HEK293 (cell line): Measurements from ENCODE around the gene AIF1L.

Experiments used
- CTCF ChIA-PET: fragments of 350-600 bp; formaldehyde crosslinking; extraction: SDS; loops from one replicate; lab custom pipeline; 2021; ENCODE audit warnings: antibody characterized with exemption; lab: Yijun Ruan, JAX
- POLR2A ChIA-PET: fragments of 300-600 bp; formaldehyde crosslinking; extraction: SDS; loops from one replicate; lab custom pipeline; 2020; ENCODE audit warnings: antibody characterized with exemption, inconsistent platforms; lab: Yijun Ruan, JAX
- H3K27ac ChIP-seq: fragments of 200-500 bp; sonication (Bioruptor generic); 2 replicates; pipeline ENCODE4 v1.5.1; 2014; ENCODE audit warnings: low read depth, low read length, control low read depth, inconsistent platforms; ENCODE audit errors: extremely low read depth
- H3K36me3 ChIP-seq, 2 experiments: fragments of 200-500 bp in 1 of 2; sonication (Bioruptor generic) in 1 of 2; 1 replicate in 1 of 2; 2 replicates in 1 of 2; pipeline ENCODE4 v1.5.1; 2014 to 2017; ENCODE audit warnings: inconsistent platforms in 2 of 2, low read length in 2 of 2; ENCODE audit not compliant: control insufficient read depth in 2 of 2, insufficient read depth in 1 of 2
- H3K4me1 ChIP-seq: fragments of 200-500 bp; sonication (Bioruptor generic); 2 replicates; pipeline ENCODE4 v1.5.1; 2014; ENCODE audit warnings: mild to moderate bottlenecking, low read length, inconsistent platforms; ENCODE audit not compliant: control insufficient read depth, insufficient read depth
- H3K4me3 ChIP-seq: 2 replicates; pipeline ENCODE4 v1.5.1; 2011; ENCODE audit warnings: low read depth, mild to moderate bottlenecking, control low read depth, low read length, moderate library complexity
- H3K9me3 ChIP-seq: fragments of 200-500 bp; sonication (Bioruptor generic); 2 replicates; pipeline ENCODE4 v1.5.1; 2014; ENCODE audit warnings: low read depth, low read length, inconsistent platforms; ENCODE audit not compliant: control insufficient read depth, insufficient read depth
- ELK4 ChIP-seq: IDR thresholded peaks from 2 replicates; pipeline ENCODE4 v1.6.1; 2011; ENCODE audit warnings: mild to moderate bottlenecking, low read depth, low read length, borderline replicate concordance
- KLF7 ChIP-seq: fragments of 450-650 bp; formaldehyde crosslinking; IDR thresholded peaks from 2 replicates; pipeline ENCODE4 v1.5.1; 2016; ENCODE audit warnings: missing biosample characterization, missing genetic modification characterization, borderline replicate concordance
- OVOL3 ChIP-seq: fragments of 450-650 bp; formaldehyde crosslinking; IDR thresholded peaks from 2 replicates; pipeline ENCODE4 v1.5.1; 2016; ENCODE audit warnings: missing biosample characterization, missing genetic modification characterization
- ZBTB11 ChIP-seq: fragments of 450-650 bp; formaldehyde crosslinking; conservative IDR thresholded peaks from 2 replicates; pipeline ENCODE4 v1.5.1; 2016; ENCODE audit warnings: low read depth, missing biosample characterization, missing genetic modification characterization
- ZBTB44 ChIP-seq: fragments of 450-650 bp; IDR thresholded peaks from 2 replicates; pipeline ENCODE4 v1.5.1; 2018; ENCODE audit warnings: missing biosample characterization, mild to moderate bottlenecking, missing genetic modification characterization
- ZEB2 ChIP-seq: fragments of 450-650 bp; formaldehyde crosslinking; IDR thresholded peaks from 2 replicates; pipeline ENCODE4 v1.5.1; 2016; ENCODE audit warnings: missing biosample characterization, missing genetic modification characterization
- ZFP69B ChIP-seq: fragments of 450-650 bp; formaldehyde crosslinking; IDR thresholded peaks from 2 replicates; pipeline ENCODE4 v1.5.1; 2016; ENCODE audit warnings: missing biosample characterization, missing genetic modification characterization
- ZIC2 ChIP-seq: fragments of 450-650 bp; formaldehyde crosslinking; IDR thresholded peaks from 2 replicates; pipeline ENCODE4 v1.5.1; 2016; ENCODE audit warnings: missing biosample characterization, missing genetic modification characterization
- ZNF121 ChIP-seq: fragments of 450-650 bp; formaldehyde crosslinking; IDR thresholded peaks from 2 replicates; pipeline ENCODE4 v1.5.1; 2016; ENCODE audit warnings: missing biosample characterization, missing genetic modification characterization
- ZNF23 ChIP-seq: fragments of 450-650 bp; formaldehyde crosslinking; IDR thresholded peaks from 2 replicates; pipeline ENCODE4 v1.5.1; 2016; ENCODE audit warnings: missing biosample characterization, missing genetic modification characterization, borderline replicate concordance
- ZNF398 ChIP-seq: fragments of 450-650 bp; formaldehyde crosslinking; IDR thresholded peaks from 2 replicates; pipeline ENCODE4 v1.5.1; 2017; ENCODE audit warnings: missing biosample characterization, missing genetic modification characterization
- ZNF488 ChIP-seq: fragments of 450-650 bp; formaldehyde crosslinking; IDR thresholded peaks from 2 replicates; pipeline ENCODE4 v1.5.1; 2016; ENCODE audit warnings: missing biosample characterization, missing genetic modification characterization
- ZNF521 ChIP-seq: fragments of 450-650 bp; formaldehyde crosslinking; IDR thresholded peaks from 2 replicates; pipeline ENCODE4 v1.5.1; 2017; ENCODE audit warnings: missing biosample characterization, mild to moderate bottlenecking, missing genetic modification characterization
- ZNF544 ChIP-seq: fragments of 450-650 bp; formaldehyde crosslinking; IDR thresholded peaks from 2 replicates; pipeline ENCODE4 v1.5.0; 2017; ENCODE audit warnings: missing biosample characterization, missing genetic modification characterization
- ZNF549 ChIP-seq: fragments of 450-650 bp; IDR thresholded peaks from 2 replicates; pipeline ENCODE4 v1.5.1; 2018; ENCODE audit warnings: missing biosample characterization, missing genetic modification characterization, mild to moderate bottlenecking, inconsistent platforms, moderate library complexity
- ZNF596 ChIP-seq: fragments of 450-650 bp; IDR thresholded peaks from 2 replicates; pipeline ENCODE4 v1.5.0; 2018; ENCODE audit warnings: missing biosample characterization, mild to moderate bottlenecking, missing genetic modification characterization, moderate library complexity
- ZNF623 ChIP-seq: fragments of 450-650 bp; formaldehyde crosslinking; IDR thresholded peaks from 2 replicates; pipeline ENCODE4 v1.5.1; 2016; ENCODE audit warnings: missing biosample characterization, missing genetic modification characterization
- ZNF645 ChIP-seq: fragments of 450-650 bp; formaldehyde crosslinking; IDR thresholded peaks from 2 replicates; pipeline ENCODE4; 2016; ENCODE audit warnings: missing biosample characterization, missing genetic modification characterization
- ZNF704 ChIP-seq: fragments of 450-650 bp; formaldehyde crosslinking; IDR thresholded peaks from 2 replicates; pipeline ENCODE4 v1.5.1; 2016; ENCODE audit warnings: missing biosample characterization, missing genetic modification characterization

AIF1L gene

GRCh38 chr9:131117121-131117761 is 20.9 kb downstream of the AIF1L start:
- H3K36me3 ChIP-seq = peaks cover 0 to 28% of the 10 kb centered on the region in 2 experiments; a peak in 1 of 3 replicates
- POLR2A ChIA-PET = no interaction called here
- TF ChIP-seq ZIC2 = peak; percentile 85
- no peak for TF ChIP-seq ZFP69B (tag by site-specific recombination)
- TF ChIP-seq, all 188 proteins: peak for 1
- no peaks in the 10 kb centered on the region for H3K9me3 ChIP-seq
- CTCF ChIA-PET = interaction anchor here (0.6 kb wide), 1 partner anchor 239 kb away, joined by 3 read pairs; no protein-coding TSS in a partner anchor
- H3K27ac ChIP-seq = no peak overlapping the region
- H3K4me1 ChIP-seq = no peaks in the 10 kb centered on the region
- no peak overlapping the region for H3K4me3 ChIP-seq

- Histone ChIP-seq H3K36me3 (peaks cover 0 to 28% of the 10 kb centered on the region in 2 experiments; a peak in 1 of 3 replicates), H3K9me3 (no peaks in the 10 kb centered on the region)
- POLR2A ChIA-PET = no interaction called here
- CTCF ChIA-PET = interaction anchor here (0.6 to 1.1 kb wide), 2 partner anchors 60 to 239 kb away, joined by 3 to 6 read pairs; no protein-coding TSS in a partner anchor
- TF ChIP-seq ELK4 = no peak
- no peak for TF ChIP-seq ZNF521 (tag by site-specific recombination)
- TF ChIP-seq ZNF549 (tag by site-specific recombination) = no peak
- TF ChIP-seq ZNF488 (tag by site-specific recombination) = no peak
- TF ChIP-seq ZEB2 (tag by site-specific recombination) = no peak
- no peak for TF ChIP-seq ZNF398
- no peak for TF ChIP-seq ZNF623
- no peak for TF ChIP-seq ZNF596 (tag by site-specific recombination)
- no peak for TF ChIP-seq ZBTB44 (tag by site-specific recombination)
- no peak for TF ChIP-seq ZNF544 (tag by site-specific recombination)
- no peak for TF ChIP-seq ZNF645
- TF ChIP-seq ZNF23 (tag by site-specific recombination) = no peak
- no peak for TF ChIP-seq OVOL3 (tag by site-specific recombination)
- TF ChIP-seq ZNF121 (tag by site-specific recombination) = no peak
- TF ChIP-seq KLF7 = no peak
- no peak for TF ChIP-seq ZNF704 (tag by site-specific recombination)
- TF ChIP-seq ZBTB11 (tag by site-specific recombination) = no peak
- TF ChIP-seq, all 188 proteins: peak for 0
- Histone ChIP-seq H3K4me3 (no peak overlapping the region), H3K27ac (no peak overlapping the region), H3K4me1 (no peaks in the 10 kb centered on the region)
Measured at GRCh38 chr9:131117762-131118145, 21.4 kb downstream of the AIF1L start.
